Measurements from ENCODE around the gene COL23A1.
"Not testable (repeated sequence)": the region's sequence is repeated elsewhere in the genome, so short reads cannot be mapped to it uniquely, and the experiment has no call there.

Gene COL23A1

GRCh38 chr5:178208540-178209227, 381.5 kb downstream of the COL23A1 start:
- DNase-seq (ENCODE audit: low spot score): no peak

GRCh38 chr5:178207917-178208280, 382.3 kb downstream of the COL23A1 start:
- no peak for DNase-seq (ENCODE audit: low spot score)

- no peak for DNase-seq (ENCODE audit: low spot score)
Measured at GRCh38 chr5:178207183-178207916, 382.8 kb downstream of the COL23A1 start.

GRCh38 chr5:178206166-178207101, 383.8 kb downstream of the COL23A1 start:
- no peak for DNase-seq (ENCODE audit: low spot score)

GRCh38 chr5:178205749-178206047, 384.5 kb downstream of the COL23A1 start:
- DNase-seq (ENCODE audit: low spot score): no peak

GRCh38 chr5:178204935-178205748, 385.1 kb downstream of the COL23A1 start:
- no peak for DNase-seq (ENCODE audit: low spot score)

GRCh38 chr5:178204182-178204934, 385.8 kb downstream of the COL23A1 start, which contains the start of gene HNRNPAB:
Gene HNRNPAB, plus strand, starts transcription at chr5:178204533. Its CDS starts 305 bp downstream, at chr5:178204838.
- DNase-seq (ENCODE audit: low spot score): peak; percentile 89

- DNase-seq (ENCODE audit: low spot score): no peak
Measured at GRCh38 chr5:178203670-178204181, 386.5 kb downstream of the COL23A1 start.

- no peak for DNase-seq (ENCODE audit: low spot score)
Measured at GRCh38 chr5:178202541-178202940, 387.7 kb downstream of the COL23A1 start.

GRCh38 chr5:178201927-178202235, 388.3 kb downstream of the COL23A1 start:
- DNase-seq (ENCODE audit: low spot score): no peak

- no peak for DNase-seq (ENCODE audit: low spot score)
Measured at GRCh38 chr5:178201221-178201926, 388.8 kb downstream of the COL23A1 start.

- no peak for DNase-seq (ENCODE audit: low spot score)
Measured at GRCh38 chr5:178199581-178200434, 390.4 kb downstream of the COL23A1 start.

- DNase-seq (ENCODE audit: low spot score): no peak
Measured at GRCh38 chr5:178198706-178199105, 391.5 kb downstream of the COL23A1 start.

- not testable (repeated sequence) for DNase-seq (ENCODE audit: low spot score)
Measured at GRCh38 chr5:178198151-178198550, 392.0 kb downstream of the COL23A1 start.

- DNase-seq (ENCODE audit: low spot score): no peak
Measured at GRCh38 chr5:178196986-178197385, 393.2 kb downstream of the COL23A1 start.

GRCh38 chr5:178196281-178196812, 393.8 kb downstream of the COL23A1 start:
- no peak for DNase-seq (ENCODE audit: low spot score)

- DNase-seq (ENCODE audit: low spot score): no peak
Measured at GRCh38 chr5:178194026-178194425, 396.2 kb downstream of the COL23A1 start.

GRCh38 chr5:178193251-178193809, 396.9 kb downstream of the COL23A1 start:
- no peak for DNase-seq (ENCODE audit: low spot score)

- no peak for DNase-seq (ENCODE audit: low spot score)
Measured at GRCh38 chr5:178192787-178193186, 397.4 kb downstream of the COL23A1 start.
